Vagina (tissue), 2 donors: Measurements from ENCODE around the gene GRIP2.

Experiments used
- CTCF ChIP-seq, 3 experiments: fragments of 450-650 bp in 2 of 3; fragments of 200-600 bp in 1 of 3; sonication (generic) in 1 of 3; IDR thresholded peaks; one replicate each; pipeline ENCODE4 v1.5.1; 2017 to 2019; ENCODE audit warnings: antibody characterized with exemption in 3 of 3, mild to moderate bottlenecking in 2 of 3, moderate library complexity in 2 of 3
- POLR2A ChIP-seq, 2 donors: fragments of 450-650 bp; IDR thresholded peaks; one replicate each; pipeline ENCODE4 v1.6.1; 2017; ENCODE audit warnings: antibody characterized with exemption in 2 of 2, mild to moderate bottlenecking in 2 of 2, moderate library complexity in 2 of 2
- POLR2AphosphoS5 ChIP-seq, 2 donors: sonication (generic); formaldehyde crosslinking; IDR thresholded peaks; one replicate each; pipeline ENCODE4 v1.9.0; 2017; ENCODE audit warnings: antibody characterized with exemption in 2 of 2, mild to moderate bottlenecking in 2 of 2, low read depth in 1 of 2; ENCODE audit not compliant: insufficient read depth in 1 of 2

GRCh38 chr3:14544282-14545250 is 4.4 kb upstream of the GRIP2 start:
- no peak for TF ChIP-seq POLR2A (IDR thresholded peaks at IDR 0.05)
- TF ChIP-seq CTCF (IDR thresholded peaks at IDR 0.05): no peak
- no peak for TF ChIP-seq POLR2AphosphoS5 (IDR thresholded peaks at IDR 0.05; ENCODE audit: insufficient read depth in 1 of 2, low read depth in 1 of 2)
